Thyroid gland (tissue), 4 donors: ENCODE measurements around the gene FOXP3.

ENCODE experiments used
- POLR2A ChIP-seq, 2 donors: fragments of 450-650 bp; IDR thresholded peaks; one replicate each; pipeline ENCODE4 v1.6.1; 2017; ENCODE audit warnings: antibody characterized with exemption in 2 of 2, mild to moderate bottlenecking in 2 of 2, moderate library complexity in 1 of 2
- TF ChIP-seq, protein P1 (sequence below), 6 experiments: fragments of 200-600 bp in 3 of 6; fragments of 450-650 bp in 3 of 6; sonication (generic) in 3 of 6; IDR thresholded peaks; one replicate each; pipeline ENCODE4 v1.5.1; 2016 to 2019; ENCODE audit warnings: antibody characterized with exemption in 6 of 6, mild to moderate bottlenecking in 2 of 6, inconsistent platforms in 1 of 6, moderate library complexity in 1 of 6

GRCh38 chrX:49206543-49206942 is 58.0 kb downstream of the FOXP3 start:
- no peak for TF ChIP-seq POLR2A (IDR thresholded peaks at IDR 0.05)
- TF ChIP-seq, protein P1, sequence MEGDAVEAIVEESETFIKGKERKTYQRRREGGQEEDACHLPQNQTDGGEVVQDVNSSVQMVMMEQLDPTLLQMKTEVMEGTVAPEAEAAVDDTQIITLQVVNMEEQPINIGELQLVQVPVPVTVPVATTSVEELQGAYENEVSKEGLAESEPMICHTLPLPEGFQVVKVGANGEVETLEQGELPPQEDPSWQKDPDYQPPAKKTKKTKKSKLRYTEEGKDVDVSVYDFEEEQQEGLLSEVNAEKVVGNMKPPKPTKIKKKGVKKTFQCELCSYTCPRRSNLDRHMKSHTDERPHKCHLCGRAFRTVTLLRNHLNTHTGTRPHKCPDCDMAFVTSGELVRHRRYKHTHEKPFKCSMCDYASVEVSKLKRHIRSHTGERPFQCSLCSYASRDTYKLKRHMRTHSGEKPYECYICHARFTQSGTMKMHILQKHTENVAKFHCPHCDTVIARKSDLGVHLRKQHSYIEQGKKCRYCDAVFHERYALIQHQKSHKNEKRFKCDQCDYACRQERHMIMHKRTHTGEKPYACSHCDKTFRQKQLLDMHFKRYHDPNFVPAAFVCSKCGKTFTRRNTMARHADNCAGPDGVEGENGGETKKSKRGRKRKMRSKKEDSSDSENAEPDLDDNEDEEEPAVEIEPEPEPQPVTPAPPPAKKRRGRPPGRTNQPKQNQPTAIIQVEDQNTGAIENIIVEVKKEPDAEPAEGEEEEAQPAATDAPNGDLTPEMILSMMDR (IDR thresholded peaks at IDR 0.05): no peak
